Peyer's patch (tissue), 4 donors: ENCODE results near the gene MLH3.

Experiments used
- POLR2A ChIP-seq, 2 donors: fragments of 450-650 bp; IDR thresholded peaks; one replicate each; pipeline ENCODE4 v1.5.1; 2017; ENCODE audit warnings: antibody characterized with exemption in 2 of 2, mild to moderate bottlenecking in 2 of 2, moderate library complexity in 2 of 2
- TF ChIP-seq, protein P1 (sequence below), 6 experiments: fragments of 450-650 bp in 4 of 6; fragments of 200-600 bp in 2 of 6; sonication (generic) in 1 of 6; IDR thresholded peaks; one replicate each; pipeline ENCODE4 v1.5.1; 2017 to 2019; ENCODE audit warnings: antibody characterized with exemption in 6 of 6, mild to moderate bottlenecking in 3 of 6, moderate library complexity in 1 of 6

DNA sequence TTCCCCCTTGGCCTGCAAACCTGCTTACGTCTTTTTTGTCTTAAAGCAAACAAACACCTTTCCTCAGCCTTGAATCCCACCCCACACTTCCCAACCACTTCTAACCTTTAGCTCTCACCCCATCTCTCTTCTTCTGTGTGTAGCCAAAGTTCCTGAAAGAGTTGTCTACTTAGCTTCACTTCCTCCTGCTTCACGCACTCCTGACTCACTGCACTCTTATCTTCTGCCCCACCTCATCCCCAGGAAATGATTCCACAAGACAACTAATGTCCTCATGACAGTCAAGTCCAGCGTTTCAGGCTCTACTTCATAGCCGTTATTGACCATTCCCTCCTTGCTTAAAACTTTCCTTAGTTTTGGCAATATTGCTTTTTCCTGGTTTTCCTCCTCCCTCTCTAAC is 26.2 kb downstream of the MLH3 start:
- TF ChIP-seq, protein P1, sequence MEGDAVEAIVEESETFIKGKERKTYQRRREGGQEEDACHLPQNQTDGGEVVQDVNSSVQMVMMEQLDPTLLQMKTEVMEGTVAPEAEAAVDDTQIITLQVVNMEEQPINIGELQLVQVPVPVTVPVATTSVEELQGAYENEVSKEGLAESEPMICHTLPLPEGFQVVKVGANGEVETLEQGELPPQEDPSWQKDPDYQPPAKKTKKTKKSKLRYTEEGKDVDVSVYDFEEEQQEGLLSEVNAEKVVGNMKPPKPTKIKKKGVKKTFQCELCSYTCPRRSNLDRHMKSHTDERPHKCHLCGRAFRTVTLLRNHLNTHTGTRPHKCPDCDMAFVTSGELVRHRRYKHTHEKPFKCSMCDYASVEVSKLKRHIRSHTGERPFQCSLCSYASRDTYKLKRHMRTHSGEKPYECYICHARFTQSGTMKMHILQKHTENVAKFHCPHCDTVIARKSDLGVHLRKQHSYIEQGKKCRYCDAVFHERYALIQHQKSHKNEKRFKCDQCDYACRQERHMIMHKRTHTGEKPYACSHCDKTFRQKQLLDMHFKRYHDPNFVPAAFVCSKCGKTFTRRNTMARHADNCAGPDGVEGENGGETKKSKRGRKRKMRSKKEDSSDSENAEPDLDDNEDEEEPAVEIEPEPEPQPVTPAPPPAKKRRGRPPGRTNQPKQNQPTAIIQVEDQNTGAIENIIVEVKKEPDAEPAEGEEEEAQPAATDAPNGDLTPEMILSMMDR (IDR thresholded peaks at IDR 0.05), result no peak
- no peak for TF ChIP-seq POLR2A (IDR thresholded peaks at IDR 0.05)
